Mucosa of rectum (tissue), 2 donors: ENCODE data around the gene STAT3.
"Not testable (repeated sequence)": the region's sequence is repeated elsewhere in the genome, so short reads cannot be mapped to it uniquely, and the experiment has no call there.

Source experiments
- H3K27ac ChIP-seq, 2 donors: one replicate each; pipeline ENCODE4 v1.7.0; 2013; ENCODE audit warnings: inconsistent platforms in 2 of 2, low read depth in 2 of 2, low read length in 2 of 2
- H3K27me3 ChIP-seq, 2 donors: one replicate each; pipeline ENCODE4 v1.7.0; 2013; ENCODE audit warnings: low read length in 2 of 2; ENCODE audit not compliant: control insufficient read depth in 2 of 2, insufficient read depth in 2 of 2
- H3K36me3 ChIP-seq, 2 donors: one replicate each; pipeline ENCODE4 v1.7.0; 2013; ENCODE audit warnings: low read length in 2 of 2; ENCODE audit not compliant: control insufficient read depth in 2 of 2, insufficient read depth in 2 of 2
- H3K4me1 ChIP-seq, 2 donors: one replicate each; pipeline ENCODE4 v1.7.0; 2013; ENCODE audit warnings: low read length in 2 of 2, mild to moderate bottlenecking in 1 of 2; ENCODE audit not compliant: control insufficient read depth in 2 of 2, insufficient read depth in 2 of 2
- H3K4me3 ChIP-seq, 2 donors: one replicate each; pipeline ENCODE4 v1.7.0; 2013; ENCODE audit warnings: low read length in 2 of 2
- H3K9ac ChIP-seq, 2 donors: one replicate each; pipeline ENCODE4 v1.7.0; 2013; ENCODE audit warnings: low read length in 2 of 2, low read depth in 1 of 2, mild to moderate bottlenecking in 1 of 2
- H3K9me3 ChIP-seq, 2 donors: one replicate each; pipeline ENCODE4 v1.7.0; 2013; ENCODE audit warnings: low read length in 2 of 2; ENCODE audit not compliant: control insufficient read depth in 2 of 2
- donor health status: healthy.
- donor health status: Normal muscosa, but diverticular disease.

Gene STAT3

DNA sequence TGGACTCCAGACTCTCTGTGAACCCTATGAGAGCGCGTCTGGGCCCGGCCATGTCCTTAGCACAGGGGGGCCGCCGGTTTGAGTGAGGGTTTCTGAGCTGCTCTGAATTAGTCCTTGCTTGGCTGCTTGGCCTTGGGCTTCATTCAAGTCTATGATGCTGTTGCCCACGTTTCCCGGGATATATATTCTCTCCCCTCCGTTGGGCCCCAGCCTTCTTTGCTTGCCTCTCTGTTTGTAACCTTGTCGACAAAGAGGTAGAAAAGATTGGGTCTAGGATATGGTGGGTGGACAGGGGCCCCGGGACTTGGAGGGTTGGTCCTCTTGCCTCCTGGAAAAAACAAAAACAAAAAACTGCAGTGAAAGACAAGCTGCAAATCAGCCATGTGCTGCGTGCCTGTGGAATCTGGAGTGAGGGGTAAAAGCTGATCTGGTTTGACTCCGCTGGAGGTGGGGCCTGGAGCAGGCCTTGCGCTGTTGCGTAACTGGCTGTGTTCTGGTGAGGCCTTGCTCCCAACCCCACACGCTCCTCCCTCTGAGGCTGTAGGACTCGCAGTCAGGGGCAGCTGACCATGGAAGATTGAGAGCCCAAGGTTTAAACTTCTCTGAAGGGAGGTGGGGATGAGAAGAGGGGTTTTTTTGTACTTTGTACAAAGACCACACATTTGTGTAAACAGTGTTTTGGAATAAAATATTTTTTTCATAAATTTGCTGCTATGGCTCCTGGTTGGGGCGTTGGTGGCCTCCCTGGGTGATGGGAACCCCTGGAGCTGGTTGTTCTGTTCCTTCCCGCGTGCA, 76.8 kb downstream of the STAT3 start:
- Histone ChIP-seq H3K9ac (no peak overlapping the region), H3K4me1 (peaks cover 5 to 11% of the 10 kb centered on the region in 2 donors), H3K9me3 (no peaks in the 10 kb centered on the region), H3K4me3 (no peak overlapping the region), H3K36me3 (peaks cover 40 to 46% of the 10 kb centered on the region in 2 donors), H3K27me3 (no peaks in the 10 kb centered on the region), H3K27ac (peak overlapping the region; percentile 56 to 61)

DNA sequence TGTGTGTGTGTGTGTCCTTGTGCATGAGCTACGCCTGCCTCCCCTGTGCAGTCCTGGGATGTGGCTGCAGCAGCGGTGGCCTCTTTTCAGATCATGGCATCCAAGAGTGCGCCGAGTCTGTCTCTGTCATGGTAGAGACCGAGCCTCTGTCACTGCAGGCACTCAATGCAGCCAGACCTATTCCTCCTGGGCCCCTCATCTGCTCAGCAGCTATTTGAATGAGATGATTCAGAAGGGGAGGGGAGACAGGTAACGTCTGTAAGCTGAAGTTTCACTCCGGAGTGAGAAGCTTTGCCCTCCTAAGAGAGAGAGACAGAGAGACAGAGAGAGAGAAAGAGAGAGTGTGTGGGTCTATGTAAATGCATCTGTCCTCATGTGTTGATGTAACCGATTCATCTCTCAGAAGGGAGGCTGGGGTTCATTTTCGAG, 77.4 kb downstream of the STAT3 start:
- peak overlapping the region in 1 of 2 donors; percentile 61 for H3K27ac ChIP-seq
- H3K9me3 ChIP-seq = no peaks in the 10 kb centered on the region
- H3K4me3 ChIP-seq = no peak overlapping the region
- H3K9ac ChIP-seq = no peak overlapping the region
- H3K4me1 ChIP-seq = peaks cover 5 to 11% of the 10 kb centered on the region in 2 donors
- H3K27me3 ChIP-seq = no peaks in the 10 kb centered on the region
- H3K36me3 ChIP-seq = peaks cover 36 to 43% of the 10 kb centered on the region in 2 donors

DNA sequence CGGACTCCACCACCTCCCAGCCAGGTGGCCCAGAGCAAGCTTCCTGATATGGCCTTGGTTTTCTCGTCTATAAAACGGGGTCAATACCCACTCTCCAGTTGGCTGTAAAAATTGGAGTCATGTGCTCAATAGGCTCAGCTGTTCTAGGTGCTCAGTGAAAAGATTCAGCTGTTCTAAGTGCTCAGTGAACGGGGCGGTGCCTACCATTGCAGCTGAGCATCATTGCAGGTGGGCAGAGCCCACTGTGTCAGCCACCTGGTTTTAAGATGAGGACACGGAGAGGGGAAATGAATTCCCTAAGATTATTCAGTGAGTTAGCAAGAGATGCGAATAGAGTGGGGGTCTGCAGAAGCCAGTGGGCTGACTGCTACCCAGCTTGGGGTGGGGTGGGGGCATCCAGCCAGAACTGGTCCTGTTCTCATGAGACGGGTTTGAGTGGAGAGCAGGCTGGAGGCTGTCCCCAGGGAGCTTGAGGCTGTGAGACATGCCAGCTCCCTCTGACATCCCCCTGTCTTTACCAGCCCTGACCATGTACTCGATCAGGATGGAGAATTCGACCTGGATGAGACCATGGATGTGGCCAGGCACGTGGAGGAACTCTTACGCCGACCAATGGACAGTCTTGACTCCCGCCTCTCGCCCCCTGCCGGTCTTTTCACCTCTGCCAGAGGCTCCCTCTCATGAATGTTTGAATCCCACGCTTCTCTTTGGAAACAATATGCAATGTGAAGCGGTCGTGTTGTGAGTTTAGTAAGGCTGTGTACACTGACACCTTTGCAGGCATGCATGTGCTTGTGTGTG, 78.1 kb downstream of the STAT3 start:
- H3K9me3 ChIP-seq = no peaks in the 10 kb centered on the region
- H3K27me3 ChIP-seq = no peaks in the 10 kb centered on the region
- peaks cover 5 to 11% of the 10 kb centered on the region in 2 donors for H3K4me1 ChIP-seq
- no peak overlapping the region for H3K4me3 ChIP-seq
- H3K36me3 ChIP-seq = peaks cover 31 to 37% of the 10 kb centered on the region in 2 donors
- H3K27ac ChIP-seq = peak overlapping the region in 1 of 2 donors; percentile 61
- no peak overlapping the region for H3K9ac ChIP-seq

- no peak overlapping the region for H3K4me3 ChIP-seq
- H3K9ac ChIP-seq = no peak overlapping the region
- peaks cover 31 to 40% of the 10 kb centered on the region in 2 donors for H3K36me3 ChIP-seq
- H3K9me3 ChIP-seq = no peaks in the 10 kb centered on the region
- H3K4me1 ChIP-seq = peaks cover 5 to 11% of the 10 kb centered on the region in 2 donors
- H3K27me3 ChIP-seq = no peaks in the 10 kb centered on the region
- no peak overlapping the region for H3K27ac ChIP-seq
Measured at GRCh38 chr17:42309142-42309541, 79.1 kb downstream of the STAT3 start.

DNA sequence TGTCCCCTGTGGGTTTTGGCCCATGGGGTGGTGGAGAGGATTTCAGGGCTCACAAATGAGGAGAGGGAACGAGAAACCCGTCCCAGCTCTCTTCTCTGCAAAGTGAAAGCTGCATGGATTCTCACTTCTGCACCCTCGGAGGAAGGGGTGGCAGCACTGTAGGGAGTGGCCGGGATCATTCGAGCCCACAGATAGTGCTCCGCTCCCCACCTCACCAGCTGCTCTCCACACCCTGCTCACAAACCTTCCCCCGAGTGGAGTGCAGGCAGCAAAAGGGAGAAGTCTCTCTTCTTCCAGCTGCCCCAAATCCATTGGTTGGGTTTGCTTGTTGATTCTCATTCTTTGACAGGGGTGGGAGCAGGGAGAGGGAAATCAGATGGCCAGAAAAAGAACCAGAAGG, 79.8 kb downstream of the STAT3 start:
- Histone ChIP-seq H3K36me3 (peaks cover 27 to 33% of the 10 kb centered on the region in 2 donors), H3K27me3 (no peaks in the 10 kb centered on the region), H3K9ac (no peak overlapping the region), H3K27ac (no peak overlapping the region), H3K4me1 (peaks cover 5 to 11% of the 10 kb centered on the region in 2 donors), H3K4me3 (no peak overlapping the region), H3K9me3 (no peaks in the 10 kb centered on the region)

GRCh38 chr17:42307362-42307927, 80.8 kb downstream of the STAT3 start:
- Histone ChIP-seq H3K9me3 (no peaks in the 10 kb centered on the region), H3K27me3 (no peaks in the 10 kb centered on the region), H3K4me1 (peaks cover 5 to 11% of the 10 kb centered on the region in 2 donors), H3K36me3 (peaks cover 29 to 33% of the 10 kb centered on the region in 2 donors), H3K9ac (no peak overlapping the region), H3K4me3 (no peak overlapping the region), H3K27ac (no peak overlapping the region)

DNA sequence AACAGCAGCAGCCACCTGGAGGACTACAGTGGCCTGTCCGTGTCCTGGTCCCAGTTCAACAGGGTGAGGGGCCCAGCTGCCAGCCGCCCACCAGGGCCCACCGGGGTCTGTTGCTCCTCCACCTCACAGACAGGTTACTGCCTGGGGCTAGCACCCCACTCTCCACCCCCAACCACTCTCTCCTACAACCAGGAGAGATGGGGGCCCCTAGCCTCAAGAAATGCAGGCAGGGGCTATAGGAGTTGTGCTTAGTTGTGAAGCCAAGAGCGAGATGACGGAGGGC, 81.9 kb downstream of the STAT3 start:
- Histone ChIP-seq H3K4me1 (peaks cover 0 to 5% of the 10 kb centered on the region in 2 donors), H3K9ac (no peak overlapping the region), H3K36me3 (peaks cover 37 to 45% of the 10 kb centered on the region in 2 donors), H3K4me3 (no peak overlapping the region), H3K27me3 (no peaks in the 10 kb centered on the region), H3K9me3 (no peaks in the 10 kb centered on the region), H3K27ac (no peak overlapping the region)

- Histone ChIP-seq H3K4me1 (no peaks in the 10 kb centered on the region), H3K27ac (no peak overlapping the region), H3K9me3 (no peaks in the 10 kb centered on the region), H3K4me3 (no peak overlapping the region), H3K9ac (no peak overlapping the region), H3K36me3 (peaks cover 39 to 46% of the 10 kb centered on the region in 2 donors), H3K27me3 (no peaks in the 10 kb centered on the region)
Measured at GRCh38 chr17:42305543-42306384, 82.5 kb downstream of the STAT3 start.

DNA sequence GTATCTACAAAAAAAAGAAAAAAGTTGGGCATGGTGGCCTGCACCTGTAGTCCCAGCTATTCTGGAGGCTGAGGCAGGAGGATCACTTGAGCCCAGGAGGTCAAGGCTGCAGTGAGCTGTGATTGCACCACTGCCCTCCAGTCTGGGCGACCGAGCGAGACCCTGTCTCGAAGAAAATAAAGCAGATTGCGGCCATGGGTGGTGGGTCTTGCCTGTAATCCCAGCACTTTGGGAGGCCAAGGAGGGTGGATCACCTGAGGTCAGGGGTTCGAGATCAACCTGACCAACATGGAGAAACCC, 83.3 kb downstream of the STAT3 start:
- not testable (repeated sequence) for H3K27ac ChIP-seq, H3K4me3 ChIP-seq, H3K27me3 ChIP-seq, H3K9ac ChIP-seq, H3K4me1 ChIP-seq, H3K9me3 ChIP-seq
- peaks cover 36 to 40% of the 10 kb centered on the region in 2 donors for H3K36me3 ChIP-seq
